Sigmoid colon (tissue), 4 donors: ENCODE data around the gene ATG7.

ENCODE experiments used
- CTCF ChIP-seq, 4 experiments: fragments of 450-650 bp in 3 of 4; fragments of 200-600 bp in 1 of 4; IDR thresholded peaks; one replicate each; pipeline ENCODE4 v1.5.1; 2016 to 2019; ENCODE audit warnings: antibody characterized with exemption in 4 of 4, mild to moderate bottlenecking in 3 of 4, moderate library complexity in 2 of 4
- POLR2A ChIP-seq, 2 donors: fragments of 450-650 bp; IDR thresholded peaks; one replicate each; pipeline ENCODE4 v1.6.1; 2016; ENCODE audit warnings: antibody characterized with exemption in 2 of 2, mild to moderate bottlenecking in 2 of 2, moderate library complexity in 2 of 2
- POLR2AphosphoS5 ChIP-seq, 4 donors: sonication (generic); formaldehyde crosslinking; IDR thresholded peaks; one replicate each; pipeline ENCODE4 v1.6.1; 2017; ENCODE audit warnings: antibody characterized with exemption in 4 of 4

GRCh38 chr3:11224870-11225229 is 47.3 kb upstream of the ATG7 start:
- TF ChIP-seq POLR2A (IDR thresholded peaks at IDR 0.05) (no peak), POLR2AphosphoS5 (IDR thresholded peaks at IDR 0.05) (no peak), CTCF (IDR thresholded peaks at IDR 0.05) (no peak)
